22Rv1 (cell line): Measurements from ENCODE around the gene VGLL4.

ENCODE experiments used
- H3K27ac ChIP-seq: fragments of 450-650 bp; 2 replicates; pipeline ENCODE4 v1.5.1; 2017
- CTCF ChIP-seq: fragments of 450-650 bp; IDR thresholded peaks from 2 replicates; pipeline ENCODE4 v1.5.1; 2017; ENCODE audit warnings: mild to moderate bottlenecking
- ZFX ChIP-seq: fragments of 450-650 bp; IDR thresholded peaks from 2 replicates; pipeline ENCODE4 v1.6.1; 2017; ENCODE audit warnings: antibody characterized with exemption, borderline replicate concordance

VGLL4 gene

GRCh38 chr3:11604139-11604892, 39.4 kb downstream of the VGLL4 start:
- no peak for TF ChIP-seq ZFX
- no peak for TF ChIP-seq CTCF
- H3K27ac ChIP-seq = no peak overlapping the region

- no peak overlapping the region for H3K27ac ChIP-seq
- no peak for TF ChIP-seq CTCF
- no peak for TF ChIP-seq ZFX
Observed at GRCh38 chr3:11603628-11604027, 40.1 kb downstream of the VGLL4 start.

- H3K27ac ChIP-seq = no peak overlapping the region
- TF ChIP-seq ZFX = no peak
- no peak for TF ChIP-seq CTCF
Observed at GRCh38 chr3:11602886-11603527, 40.7 kb downstream of the VGLL4 start.

- no peak overlapping the region for H3K27ac ChIP-seq
Observed at GRCh38 chr3:11602239-11602840, 41.4 kb downstream of the VGLL4 start.

GRCh38 chr3:11601446-11602238, 42.1 kb downstream of the VGLL4 start:
- no peak overlapping the region for H3K27ac ChIP-seq
- TF ChIP-seq ZFX = no peak
- no peak for TF ChIP-seq CTCF

More at GRCh38 chr3:11602239-11602840, 41.4 kb downstream of the VGLL4 start:
- TF ChIP-seq CTCF (no peak), ZFX (no peak)

GRCh38 chr3:11600501-11601282, 43.0 kb downstream of the VGLL4 start:
- H3K27ac ChIP-seq = no peak overlapping the region

More at GRCh38 chr3:11600501-11601282, 43.0 kb downstream of the VGLL4 start:
- TF ChIP-seq ZFX = no peak
- TF ChIP-seq CTCF = no peak
